GM23338 (cell line): ENCODE measurements around the gene MAST4. TPM values are rescaled to one million over a fixed set of nuclear protein-coding genes. Genes with fewer than 3 reads are reported as not detected.

Experiments used
- ATAC-seq: fragments of 200-7000 bp; cut with Tn5 transposase; 3 replicates; pipeline ENCODE4 v1.9.1; 2020
- DNase-seq: peaks from one replicate; pipeline ENCODE4 v3.0.0-alpha.2; 2015; ENCODE audit warnings: low spot score
- H2AFZ ChIP-seq: fragments of 200-600 bp; sonication (generic); 2 replicates; pipeline ENCODE4 v1.8.0; 2016; ENCODE audit warnings: antibody characterized with exemption, mild to moderate bottlenecking, moderate library complexity
- H3F3A ChIP-seq: fragments of 200-600 bp; sonication (generic); replicated peaks from 2 replicates; pipeline ENCODE4 v1.8.0; 2017; ENCODE audit warnings: antibody characterized with exemption, mixed run types, low read depth
- H3K27ac ChIP-seq: fragments of 200-600 bp; sonication (generic); 2 replicates; pipeline ENCODE4 v1.6.1; 2016; ENCODE audit warnings: low read depth
- H3K27me3 ChIP-seq: fragments of 200-600 bp; sonication (generic); 2 replicates; pipeline ENCODE4 v1.8.0; 2016; ENCODE audit warnings: mild to moderate bottlenecking, mixed run types, moderate library complexity; ENCODE audit not compliant: insufficient read depth
- H3K36me3 ChIP-seq: fragments of 200-600 bp; sonication (generic); 2 replicates; pipeline ENCODE4 v1.8.0; 2016; ENCODE audit warnings: mild to moderate bottlenecking; ENCODE audit not compliant: insufficient read depth
- H3K4me1 ChIP-seq: fragments of 200-600 bp; sonication (generic); 2 replicates; pipeline ENCODE4 v1.8.0; 2016; ENCODE audit warnings: mild to moderate bottlenecking, moderate library complexity; ENCODE audit not compliant: insufficient read depth
- H3K4me2 ChIP-seq: fragments of 200-600 bp; sonication (generic); 2 replicates; pipeline ENCODE4 v1.7.1; 2017; ENCODE audit warnings: mixed run types
- H3K4me3 ChIP-seq: fragments of 200-600 bp; sonication (generic); 2 replicates; pipeline ENCODE4 v1.6.1; 2016; ENCODE audit warnings: mixed run types
- H3K79me2 ChIP-seq: fragments of 200-600 bp; sonication (generic); replicated peaks from 2 replicates; pipeline ENCODE4 v1.8.0; 2017; ENCODE audit warnings: mild to moderate bottlenecking; ENCODE audit not compliant: insufficient read depth
- H3K9me2 ChIP-seq: fragments of 200-600 bp; sonication (generic); 2 replicates; pipeline ENCODE4 v1.8.0; 2017; ENCODE audit not compliant: insufficient read depth
- H4K20me1 ChIP-seq: fragments of 200-600 bp; sonication (generic); replicated peaks from 2 replicates; pipeline ENCODE4 v1.8.0; 2017; ENCODE audit warnings: mild to moderate bottlenecking; ENCODE audit not compliant: insufficient read depth
- H3K27ac Mint-ChIP-seq: 2 replicates; pipeline ENCODE4 v1.8.0; 2020; ENCODE audit warnings: inconsistent platforms, mild to moderate bottlenecking, moderate library complexity, mixed read lengths
- H3K27me3 Mint-ChIP-seq: 3 replicates; pipeline ENCODE4 v1.8.0; 2022; ENCODE audit warnings: low read depth, mild to moderate bottlenecking, moderate library complexity, mixed read lengths, inconsistent platforms; ENCODE audit not compliant: insufficient read depth, poor library complexity
- H3K36me3 Mint-ChIP-seq: 3 replicates; pipeline ENCODE4 v1.8.0; 2021; ENCODE audit warnings: low read depth, mild to moderate bottlenecking, inconsistent platforms, moderate library complexity, mixed read lengths
- H3K4me1 Mint-ChIP-seq: 3 replicates; pipeline ENCODE4 v1.8.0; 2020; ENCODE audit warnings: mild to moderate bottlenecking, inconsistent platforms, mixed read lengths
- H3K4me3 Mint-ChIP-seq: 3 replicates; pipeline ENCODE4 v1.8.0; 2021; ENCODE audit warnings: moderate library complexity, mild to moderate bottlenecking, inconsistent platforms, mixed read lengths
- H3K9me3 Mint-ChIP-seq: 3 replicates; pipeline ENCODE4 v1.8.0; 2020; ENCODE audit warnings: moderate library complexity, mild to moderate bottlenecking, inconsistent platforms, mixed read lengths
- CREB1 ChIP-seq: fragments of 250-450 bp; sonication (Bioruptor Pico); IDR thresholded peaks from 2 replicates; pipeline ENCODE4 v1.5.0; 2020; ENCODE audit warnings: low read depth, mild to moderate bottlenecking, moderate library complexity
- ETS1 ChIP-seq: IDR thresholded peaks from 2 replicates; pipeline ENCODE4 v1.6.1; 2016; ENCODE audit warnings: antibody characterized with exemption
- EZH2 ChIP-seq: fragments of 200-600 bp; sonication (generic); IDR thresholded peaks from one replicate; pipeline ENCODE4 v1.8.0; 2017; ENCODE audit warnings: antibody characterized with exemption, mild to moderate bottlenecking, low read depth; ENCODE audit not compliant: unreplicated experiment
- EZH2phosphoT487 ChIP-seq: fragments of 200-600 bp; sonication (generic); IDR thresholded peaks from one replicate; pipeline ENCODE4 v1.8.1; 2018; ENCODE audit warnings: antibody characterized with exemption; ENCODE audit not compliant: unreplicated experiment
- JUNB ChIP-seq: IDR thresholded peaks from one replicate; pipeline ENCODE4 v1.6.1; 2016; ENCODE audit warnings: antibody characterized with exemption; ENCODE audit not compliant: unreplicated experiment
- POLR2AphosphoS5 ChIP-seq: IDR thresholded peaks from 2 replicates; pipeline ENCODE4 v1.6.1; 2016; ENCODE audit warnings: antibody characterized with exemption, low read depth
- REST ChIP-seq: IDR thresholded peaks from one replicate; pipeline ENCODE4 v1.6.1; 2018; ENCODE audit warnings: antibody characterized with exemption; ENCODE audit not compliant: unreplicated experiment
- STAT1 ChIP-seq: IDR thresholded peaks from one replicate; pipeline ENCODE4 v1.6.1; 2016; ENCODE audit warnings: antibody characterized with exemption; ENCODE audit not compliant: unreplicated experiment
- ZNF114 ChIP-seq: fragments of 250-450 bp; sonication (Bioruptor Pico); IDR thresholded peaks from 2 replicates; pipeline ENCODE4 v1.5.0; 2020; ENCODE audit warnings: mild to moderate bottlenecking, moderate library complexity
- ZNF331 ChIP-seq: fragments of 250-450 bp; sonication (Bioruptor Pico); IDR thresholded peaks from 2 replicates; pipeline ENCODE4 v1.5.0; 2020; ENCODE audit warnings: low read depth, mild to moderate bottlenecking, moderate library complexity
- polyA plus RNA-seq: library from polyadenylated mRNA; unstranded; fragments of >200 nt; fragmentation: Nextera tagmentation; extraction: Ambion mirVana; gene quantifications from 2 replicates; pipeline ENCODE4 v1.2.1, GENCODE V29; 2016
- total RNA-seq: library from RNA; depleted of rRNA; stranded (reverse); fragments of >200 nt; shearing (Covaris generic); gene quantifications from 2 replicates; pipeline ENCODE4 v1.2.3, GENCODE V29; 2014

MAST4 gene
- total and polyA plus RNA-seq, 2 experiments from 2014 or later = 3.6 to 8.5 TPM

GRCh38 chr5:66646570-66646969 is 50.4 kb downstream of the MAST4 start:
- Histone ChIP-seq H3K4me2 (no peak overlapping the region), H3K27me3 (no peaks in the 10 kb centered on the region), H3K36me3 (no peaks in the 10 kb centered on the region), H3K9me2 (no peaks in the 10 kb centered on the region), H3K4me3 (no peak overlapping the region), H2AFZ (no peak overlapping the region), H3K79me2 (no peaks in the 10 kb centered on the region), H3F3A (no peaks in the 10 kb centered on the region), H4K20me1 (no peaks in the 10 kb centered on the region), H3K27ac (no peak overlapping the region), H3K4me1 (peaks cover 14% of the 10 kb centered on the region)
- Mint-ChIP-seq H3K9me3 (peaks cover 9% of the 10 kb centered on the region), H3K27ac (no peak overlapping the region), H3K4me1 (peaks cover 17% of the 10 kb centered on the region), H3K4me3 (no peak overlapping the region), H3K27me3 (no peaks in the 10 kb centered on the region), H3K36me3 (peaks cover 5% of the 10 kb centered on the region)
- no peak for ATAC-seq
- no peak for TF ChIP-seq CREB1 (CRISPR knock-in tag)
- TF ChIP-seq JUNB = no peak
- no peak for TF ChIP-seq ETS1
- no peak for TF ChIP-seq STAT1
- no peak for TF ChIP-seq POLR2AphosphoS5
- TF ChIP-seq ZNF331 (CRISPR knock-in tag) = no peak
- no peak for TF ChIP-seq REST
- DNase-seq = no peak

GRCh38 chr5:66647146-66647856 is 51.1 kb downstream of the MAST4 start:
- TF ChIP-seq JUNB (no peak), EZH2phosphoT487 (no peak), STAT1 (no peak), CREB1 (CRISPR knock-in tag) (no peak), EZH2 (no peak), ZNF331 (CRISPR knock-in tag) (no peak), ZNF114 (CRISPR knock-in tag) (no peak)
- Mint-ChIP-seq H3K4me1 (peaks cover 17% of the 10 kb centered on the region), H3K36me3 (peaks cover 5% of the 10 kb centered on the region), H3K27me3 (no peaks in the 10 kb centered on the region), H3K27ac (no peak overlapping the region), H3K9me3 (peaks cover 10% of the 10 kb centered on the region), H3K4me3 (no peak overlapping the region)
- no peaks in the 10 kb centered on the region for H3F3A ChIP-seq
- no peaks in the 10 kb centered on the region for H3K36me3 ChIP-seq
- H3K9me2 ChIP-seq = no peaks in the 10 kb centered on the region
- no peaks in the 10 kb centered on the region for H3K27me3 ChIP-seq
- no peaks in the 10 kb centered on the region for H3K79me2 ChIP-seq
- no peak overlapping the region for H3K4me3 ChIP-seq
- no peak overlapping the region for H2AFZ ChIP-seq
- peaks cover 14% of the 10 kb centered on the region for H3K4me1 ChIP-seq
- no peak overlapping the region for H3K4me2 ChIP-seq
- no peak for ATAC-seq
- no peaks in the 10 kb centered on the region for H4K20me1 ChIP-seq
- DNase-seq = no peak
- H3K27ac ChIP-seq = no peak overlapping the region
